CD14-positive monocyte (primary cell): Measurements from ENCODE around the gene BAAT. TPM values are rescaled to one million over a fixed set of nuclear protein-coding genes. Genes with fewer than 3 reads are reported as not detected.
A peak's percentile ranks its signal among the peaks of the same experiment; 100 is the strongest.

ENCODE experiments used
- DNase-seq, 3 donors: peaks; one replicate each; pipeline ENCODE4 v3.0.0-alpha.2; 2011 to 2022
- H2AFZ ChIP-seq: 2 replicates; pipeline ENCODE4 v1.6.0; 2012; ENCODE audit warnings: mild to moderate bottlenecking, low read depth, low read length, inconsistent platforms; ENCODE audit not compliant: insufficient read depth, poor library complexity, severe bottlenecking
- H3K27ac ChIP-seq, 2 donors: 1 replicate in 1 of 2; 2 replicates in 1 of 2; pipeline ENCODE4 v1.5.1; 2012 to 2013; ENCODE audit warnings: low read length in 2 of 2, control low read depth in 1 of 2, inconsistent platforms in 1 of 2, low read depth in 1 of 2, mild to moderate bottlenecking in 1 of 2
- H3K27me3 ChIP-seq, 2 donors: one replicate each; pipeline versions ENCODE4 v1.6.0 to v1.6.1; 2011 to 2013; ENCODE audit warnings: low read length in 2 of 2; ENCODE audit not compliant: control insufficient read depth in 2 of 2, insufficient read depth in 2 of 2
- H3K36me3 ChIP-seq, 2 donors: replicated peaks in 1 of 2; 1 replicate in 1 of 2; 2 replicates in 1 of 2; pipeline versions ENCODE4 v1.5.1 to v1.6.1; 2012 to 2013; ENCODE audit warnings: low read length in 2 of 2, control low read depth in 1 of 2, inconsistent platforms in 1 of 2, mild to moderate bottlenecking in 1 of 2; ENCODE audit not compliant: insufficient read depth in 2 of 2, control insufficient read depth in 1 of 2
- H3K4me1 ChIP-seq, 2 donors: 1 replicate in 1 of 2; 2 replicates in 1 of 2; pipeline versions ENCODE4 v1.5.1 to v1.6.1; 2012 to 2013; ENCODE audit warnings: low read length in 2 of 2, control low read depth in 1 of 2, inconsistent platforms in 1 of 2, mild to moderate bottlenecking in 1 of 2, moderate library complexity in 1 of 2; ENCODE audit not compliant: insufficient read depth in 2 of 2, control insufficient read depth in 1 of 2
- H3K4me2 ChIP-seq: replicated peaks from 2 replicates; pipeline ENCODE3; 2012; ENCODE audit warnings: low read length, moderate library complexity, mild to moderate bottlenecking; ENCODE audit not compliant: poor library complexity, severe bottlenecking; ENCODE audit errors: extremely low read depth
- H3K4me3 ChIP-seq, 3 experiments: fragments of 200-600 bp in 1 of 3; sonication (generic) in 1 of 3; replicated peaks in 1 of 3; 1 replicate in 2 of 3; 2 replicates in 1 of 3; pipeline ENCODE4 v1.5.1; 2011 to 2013; ENCODE audit warnings: low read length in 3 of 3, mild to moderate bottlenecking in 3 of 3, control low read depth in 2 of 3, low read depth in 2 of 3, inconsistent platforms in 1 of 3, moderate library complexity in 1 of 3
- H3K79me2 ChIP-seq: 2 replicates; pipeline ENCODE4 v1.6.0; 2012; ENCODE audit warnings: mild to moderate bottlenecking, control low read depth, inconsistent platforms, low read length, moderate library complexity; ENCODE audit not compliant: insufficient read depth
- H3K9ac ChIP-seq: 2 replicates; pipeline ENCODE4 v1.6.0; 2017; ENCODE audit warnings: low read length, mild to moderate bottlenecking; ENCODE audit not compliant: insufficient read depth, poor library complexity, severe bottlenecking
- H3K9me3 ChIP-seq, 2 donors: replicated peaks in 1 of 2; 1 replicate in 1 of 2; 2 replicates in 1 of 2; pipeline versions ENCODE4 v1.5.1 to v1.6.1; 2012 to 2013; ENCODE audit warnings: low read length in 2 of 2, control low read depth in 1 of 2; ENCODE audit not compliant: control insufficient read depth in 1 of 2, insufficient read depth in 1 of 2
- H4K20me1 ChIP-seq: 2 replicates; pipeline ENCODE4 v1.6.0; 2012; ENCODE audit warnings: mild to moderate bottlenecking, low read length, control low read depth, moderate library complexity; ENCODE audit not compliant: insufficient read depth
- H3K27ac Mint-ChIP-seq, 7 donors: one replicate each; pipeline ENCODE4 v1.8.0; 2020; ENCODE audit warnings: mild to moderate bottlenecking in 7 of 7, mixed read lengths in 7 of 7, moderate library complexity in 6 of 7, inconsistent platforms in 2 of 7
- H3K27me3 Mint-ChIP-seq, 3 donors: one replicate each; pipeline ENCODE4 v1.8.0; 2021 to 2022; ENCODE audit warnings: low read depth in 3 of 3, mild to moderate bottlenecking in 3 of 3, mixed read lengths in 3 of 3, moderate library complexity in 3 of 3, inconsistent platforms in 1 of 3
- H3K36me3 Mint-ChIP-seq, 2 donors: one replicate each; pipeline ENCODE4 v1.8.0; 2020; ENCODE audit warnings: mixed read lengths in 2 of 2, inconsistent platforms in 1 of 2, mild to moderate bottlenecking in 1 of 2
- H3K4me1 Mint-ChIP-seq: one replicate; pipeline ENCODE4 v1.8.0; 2020; ENCODE audit warnings: mild to moderate bottlenecking, mixed read lengths
- H3K4me3 Mint-ChIP-seq, 2 donors: one replicate each; pipeline ENCODE4 v1.8.0; 2020; ENCODE audit warnings: mild to moderate bottlenecking in 2 of 2, mixed read lengths in 2 of 2, moderate library complexity in 1 of 2
- H3K9me3 Mint-ChIP-seq, 7 donors: one replicate each; pipeline ENCODE4 v1.8.0; 2020 to 2022; ENCODE audit warnings: mixed read lengths in 7 of 7, mild to moderate bottlenecking in 6 of 7, moderate library complexity in 6 of 7, inconsistent platforms in 2 of 7
- WGBS: methylation state at CpG from one replicate; pipeline ENCODE4 v1.1.5; 2013; ENCODE audit warnings: missing lambda C conversion rate; ENCODE audit not compliant: insufficient coverage; 5-methylcytosine and 5-hydroxymethylcytosine counted together
- intact Hi-C, 2 donors: fragments of 100-400 bp; cut with micrococcal nuclease; formaldehyde crosslinking; loops; one replicate each; pipeline versions ENCODE4 v1.15.0 to v1.15.1; 2023
- polyA plus RNA-seq, 3 donors: library from polyadenylated mRNA; depleted of rRNA in 1 of 3; unstranded in 2 of 3; stranded (reverse) in 1 of 3; fragments of 300-500 nt in 2 of 3; fragments of >200 nt in 1 of 3; fragmentation: Illumina TruSeq in 2 of 3; gene quantifications; 1 replicate in 2 of 3; 2 replicates in 1 of 3; pipeline ENCODE4 v1.2.3, GENCODE V29; 2012 to 2021
- TF ChIP-seq, protein P1 (sequence below): fragments of 200-600 bp; IDR thresholded peaks from one replicate; pipeline ENCODE4 v1.8.0; 2022; ENCODE audit warnings: antibody characterized with exemption, mild to moderate bottlenecking

The BAAT gene
- polyA plus RNA-seq, 3 donors = not detected

DNA sequence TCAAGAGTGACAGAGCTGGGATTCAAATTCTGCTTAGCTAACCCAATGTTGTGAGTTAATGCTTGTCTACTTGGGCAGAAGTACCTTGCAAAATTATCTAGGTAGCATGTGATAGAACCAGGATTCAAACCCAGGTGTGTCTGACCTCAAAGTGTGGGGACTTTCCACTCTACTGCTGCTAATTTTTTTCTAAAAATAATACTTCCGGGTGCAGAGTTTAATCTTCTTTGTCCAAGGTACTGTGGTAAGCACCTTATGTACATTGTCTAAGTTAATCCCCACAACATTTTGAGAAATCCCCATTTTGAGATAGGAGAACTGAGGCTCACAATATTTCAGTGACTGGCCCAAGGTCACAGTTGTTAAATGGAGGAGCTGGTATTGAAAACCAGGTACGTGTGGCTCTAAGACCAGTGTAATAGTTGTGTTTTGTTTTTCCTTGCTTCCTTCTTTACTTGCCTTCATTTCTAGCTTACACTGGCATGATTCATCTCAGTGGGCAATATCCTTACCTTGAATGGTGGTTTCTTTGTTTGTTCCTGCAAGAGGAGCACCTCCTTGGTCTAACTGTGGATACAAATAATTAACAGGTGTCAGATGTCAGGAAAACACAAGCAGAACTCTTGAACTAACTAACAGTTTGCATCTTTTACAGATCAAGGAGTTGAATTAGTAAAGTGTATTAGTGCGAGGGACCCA, 43.3 kb upstream of the BAAT start:
- H3K4me3 ChIP-seq = no peak overlapping the region
- TF ChIP-seq, protein P1, sequence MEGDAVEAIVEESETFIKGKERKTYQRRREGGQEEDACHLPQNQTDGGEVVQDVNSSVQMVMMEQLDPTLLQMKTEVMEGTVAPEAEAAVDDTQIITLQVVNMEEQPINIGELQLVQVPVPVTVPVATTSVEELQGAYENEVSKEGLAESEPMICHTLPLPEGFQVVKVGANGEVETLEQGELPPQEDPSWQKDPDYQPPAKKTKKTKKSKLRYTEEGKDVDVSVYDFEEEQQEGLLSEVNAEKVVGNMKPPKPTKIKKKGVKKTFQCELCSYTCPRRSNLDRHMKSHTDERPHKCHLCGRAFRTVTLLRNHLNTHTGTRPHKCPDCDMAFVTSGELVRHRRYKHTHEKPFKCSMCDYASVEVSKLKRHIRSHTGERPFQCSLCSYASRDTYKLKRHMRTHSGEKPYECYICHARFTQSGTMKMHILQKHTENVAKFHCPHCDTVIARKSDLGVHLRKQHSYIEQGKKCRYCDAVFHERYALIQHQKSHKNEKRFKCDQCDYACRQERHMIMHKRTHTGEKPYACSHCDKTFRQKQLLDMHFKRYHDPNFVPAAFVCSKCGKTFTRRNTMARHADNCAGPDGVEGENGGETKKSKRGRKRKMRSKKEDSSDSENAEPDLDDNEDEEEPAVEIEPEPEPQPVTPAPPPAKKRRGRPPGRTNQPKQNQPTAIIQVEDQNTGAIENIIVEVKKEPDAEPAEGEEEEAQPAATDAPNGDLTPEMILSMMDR = no peak
- no peak overlapping the region for H3K9ac ChIP-seq
- H3K9me3 ChIP-seq = no peaks in the 10 kb centered on the region
- no CpG with 5 or more reads among the region's 3 CpGs for WGBS
- H3K79me2 ChIP-seq = no peaks in the 10 kb centered on the region
- H4K20me1 ChIP-seq = no peaks in the 10 kb centered on the region
- Mint-ChIP-seq H3K9me3 (peaks cover 0 to 14% (median 1%) of the 10 kb centered on the region in 7 donors), H3K36me3 (no peaks in the 10 kb centered on the region), H3K4me1 (no peaks in the 10 kb centered on the region), H3K4me3 (no peak overlapping the region), H3K27me3 (peaks cover 0 to 5% (median 3%) of the 10 kb centered on the region in 3 donors), H3K27ac (no peak overlapping the region)
- peaks cover 0 to 2% of the 10 kb centered on the region in 2 donors for H3K27me3 ChIP-seq
- intact Hi-C loops = no loop called here
- no peak for DNase-seq
- H3K4me2 ChIP-seq = no peak overlapping the region
- H3K27ac ChIP-seq = no peak overlapping the region
- no peak overlapping the region for H2AFZ ChIP-seq
- no peaks in the 10 kb centered on the region for H3K36me3 ChIP-seq
- H3K4me1 ChIP-seq = no peaks in the 10 kb centered on the region

DNA sequence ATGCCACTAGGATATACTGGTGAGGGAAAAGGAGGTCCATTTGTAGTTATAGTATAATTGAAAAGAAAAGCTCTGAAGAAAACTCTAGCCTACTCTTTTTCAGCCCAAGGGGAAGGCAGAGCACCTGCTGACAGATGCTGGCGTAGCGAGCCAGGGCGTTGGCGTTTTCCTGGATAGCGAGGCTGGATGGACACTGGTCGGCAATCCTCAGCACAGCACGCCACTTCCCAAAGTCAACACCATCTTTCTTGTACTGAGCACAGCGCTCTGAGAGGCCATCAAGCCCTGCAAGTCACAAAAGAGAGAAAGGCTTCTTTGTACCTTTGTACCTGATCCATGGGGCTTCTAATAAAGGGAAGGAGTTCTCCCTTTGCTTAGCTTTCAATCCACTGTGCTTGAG, 42.6 kb upstream of the BAAT start:
- no peak overlapping the region for H3K27ac ChIP-seq
- H4K20me1 ChIP-seq = no peaks in the 10 kb centered on the region
- TF ChIP-seq, protein P1 = no peak
- no peak overlapping the region for H3K4me2 ChIP-seq
- peaks cover 0 to 17% (median 1%) of the 10 kb centered on the region in 7 donors for H3K9me3 Mint-ChIP-seq
- H3K4me3 Mint-ChIP-seq = no peak overlapping the region
- peak overlapping the region in 1 of 7 donors; percentile 2 for H3K27ac Mint-ChIP-seq
- H3K4me1 ChIP-seq = no peaks in the 10 kb centered on the region
- H3K79me2 ChIP-seq = no peaks in the 10 kb centered on the region
- H3K27me3 ChIP-seq = peaks cover 0 to 2% of the 10 kb centered on the region in 2 donors
- DNase-seq = no peak
- intact Hi-C loops = no loop called here
- H3K9me3 ChIP-seq = no peaks in the 10 kb centered on the region
- H3K36me3 Mint-ChIP-seq = no peaks in the 10 kb centered on the region
- H3K4me3 ChIP-seq = no peak overlapping the region
- no peaks in the 10 kb centered on the region for H3K36me3 ChIP-seq
- H3K27me3 Mint-ChIP-seq = peaks cover 0 to 5% (median 3%) of the 10 kb centered on the region in 3 donors
- 94% methylated on average over 6 of the region's 8 CpGs for WGBS
- no peak overlapping the region for H2AFZ ChIP-seq
- H3K4me1 Mint-ChIP-seq = no peaks in the 10 kb centered on the region
- no peak overlapping the region for H3K9ac ChIP-seq
